GM21737 (cell line): Measurements from ENCODE around the gene RIC8B.
"Not testable (repeated sequence)": the region's sequence is repeated elsewhere in the genome, so short reads cannot be mapped to it uniquely, and the experiment has no call there.

Experiments used
- ATAC-seq: cut with Tn5 transposase; IDR thresholded peaks from one replicate; pipeline ENCODE4 v1.9.1; 2021; ENCODE audit warnings: mild to moderate bottlenecking, moderate library complexity; ENCODE audit not compliant: unreplicated experiment

Gene RIC8B

DNA sequence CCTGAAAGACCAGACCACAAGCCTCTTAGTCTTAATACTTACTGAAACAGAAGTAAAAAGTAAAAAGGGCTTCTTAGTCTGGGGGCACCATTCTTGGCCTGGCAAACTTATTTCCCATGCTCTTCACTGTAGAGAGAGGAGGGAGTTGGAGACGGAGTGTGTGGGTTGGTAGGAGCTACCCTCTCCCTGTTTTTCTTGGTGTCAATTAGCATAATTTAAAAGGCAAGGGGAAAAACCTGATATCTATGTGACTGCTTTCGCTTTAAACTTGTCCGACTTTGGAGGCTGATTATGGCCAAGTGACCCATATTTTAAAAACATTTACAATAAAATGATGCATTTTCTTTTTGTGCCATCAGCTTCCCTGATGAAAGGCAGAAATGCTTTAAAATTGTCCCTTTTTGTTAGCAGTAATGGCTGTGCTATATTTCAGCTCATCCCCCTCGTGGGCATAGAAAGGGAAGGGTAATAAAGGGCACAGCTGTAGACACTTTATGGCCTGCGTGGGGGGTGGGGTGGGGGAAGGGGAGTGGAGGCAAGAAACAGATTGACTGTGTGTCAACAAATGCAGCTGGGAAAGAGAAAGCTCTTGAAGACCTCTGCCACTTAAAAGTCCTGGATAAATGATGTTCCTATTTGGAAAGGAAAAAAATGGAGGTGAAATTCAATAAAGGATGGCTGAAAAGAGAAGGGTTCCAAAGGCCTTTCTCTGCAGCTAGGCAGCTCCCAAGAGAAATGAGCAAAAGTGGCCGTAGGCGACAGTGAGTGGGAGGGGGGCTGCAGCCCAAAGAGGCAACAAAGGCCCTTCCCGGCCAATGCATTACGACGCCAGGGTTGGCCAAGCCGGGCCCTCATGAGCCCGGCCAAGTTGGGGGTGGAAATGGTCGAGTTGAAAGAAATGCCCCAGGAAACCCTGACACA, 123.8 kb downstream of the RIC8B start:
- no peak for ATAC-seq

DNA sequence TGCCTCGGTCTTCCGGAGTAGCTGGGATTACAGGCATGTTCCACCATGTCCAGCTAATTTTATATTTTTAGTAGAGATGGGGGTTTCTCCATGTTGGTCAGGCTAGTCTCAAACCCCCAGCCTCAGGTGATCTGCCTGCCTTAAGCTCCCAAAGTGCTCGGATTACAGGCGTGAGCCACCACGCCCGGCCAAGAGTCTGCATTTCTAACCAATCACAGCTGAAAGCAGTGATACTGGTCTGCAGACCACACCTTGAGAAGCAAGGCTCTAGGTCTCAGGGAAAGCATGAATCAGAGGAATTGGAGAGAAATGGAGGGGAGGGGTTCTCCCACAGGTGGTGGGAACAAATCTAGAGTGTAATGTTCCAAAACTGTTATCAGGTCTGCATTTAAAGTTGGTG, 126.1 kb downstream of the RIC8B start:
- no peak for ATAC-seq

DNA sequence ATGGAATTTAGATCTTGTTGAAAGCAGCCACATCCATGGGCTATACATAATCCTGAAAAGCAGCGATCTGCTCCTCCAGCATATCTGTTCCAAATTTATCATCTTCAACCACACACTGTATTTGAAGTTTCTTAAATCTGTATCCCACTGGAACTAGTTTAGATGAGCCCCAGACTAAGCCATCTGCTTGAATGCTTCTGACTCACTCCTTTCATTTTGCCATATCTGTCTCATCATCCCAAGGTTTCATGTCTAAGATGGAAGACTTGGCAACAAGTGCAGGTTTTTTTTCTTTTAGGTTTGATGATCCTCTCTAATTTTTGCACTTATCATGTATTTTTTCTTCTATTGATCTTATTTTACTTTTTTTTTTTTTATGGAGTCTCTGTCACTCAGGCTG, 126.8 kb downstream of the RIC8B start:
- ATAC-seq = no peak

DNA sequence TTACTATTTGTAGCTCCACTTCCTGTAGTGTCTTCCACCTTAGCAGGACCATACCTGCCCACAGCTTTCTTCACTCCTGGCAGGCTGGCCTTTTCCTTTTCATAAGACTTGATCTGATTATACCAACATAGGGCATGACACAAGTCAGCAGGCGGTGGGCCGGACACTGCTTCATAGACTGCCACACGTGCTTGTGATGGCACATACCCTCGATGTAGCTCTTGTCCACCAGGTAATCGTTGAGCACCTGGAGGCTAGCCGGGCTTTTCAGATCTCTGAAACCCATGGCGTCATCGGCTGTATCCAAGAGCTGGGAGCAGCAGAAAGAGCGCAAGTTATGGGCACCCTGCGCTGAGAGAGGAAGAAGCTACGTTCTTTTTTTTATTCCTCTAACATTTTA, 127.6 kb downstream of the RIC8B start:
- ATAC-seq = no peak

DNA sequence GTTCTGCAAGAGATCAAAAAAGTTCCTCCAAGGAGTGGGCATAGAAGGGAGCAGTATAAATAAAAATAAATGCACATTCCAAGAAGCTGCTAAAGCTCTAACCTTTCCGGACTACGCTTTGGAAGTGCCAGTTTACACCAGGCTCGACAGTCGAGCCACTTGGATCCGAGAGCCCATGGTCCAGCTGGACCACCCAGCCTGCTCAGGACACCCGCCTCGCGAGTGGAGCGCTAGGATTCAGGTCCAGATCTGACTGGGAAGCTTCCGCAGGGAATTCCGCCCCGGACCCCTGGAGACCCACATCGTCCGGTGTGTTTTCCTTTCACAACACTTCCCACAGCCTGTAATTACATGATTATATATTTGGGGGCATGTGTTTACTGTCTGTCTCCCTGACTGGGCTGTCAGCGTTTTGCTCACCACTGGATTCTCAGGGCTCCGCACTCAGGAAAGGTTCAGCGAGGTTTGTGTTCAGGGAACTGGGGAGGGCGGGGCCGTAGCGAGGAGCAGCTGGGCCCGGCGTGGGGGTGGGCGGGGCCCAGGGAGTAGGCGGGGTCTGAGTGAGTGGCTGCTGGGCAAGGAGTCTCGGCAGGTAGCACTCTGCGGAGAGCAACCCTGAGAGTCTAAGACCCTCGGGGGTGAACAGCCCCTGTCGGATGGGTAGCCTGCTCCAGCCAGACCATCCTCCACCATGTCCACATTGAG, 128.9 kb downstream of the RIC8B start:
- no peak for ATAC-seq

DNA sequence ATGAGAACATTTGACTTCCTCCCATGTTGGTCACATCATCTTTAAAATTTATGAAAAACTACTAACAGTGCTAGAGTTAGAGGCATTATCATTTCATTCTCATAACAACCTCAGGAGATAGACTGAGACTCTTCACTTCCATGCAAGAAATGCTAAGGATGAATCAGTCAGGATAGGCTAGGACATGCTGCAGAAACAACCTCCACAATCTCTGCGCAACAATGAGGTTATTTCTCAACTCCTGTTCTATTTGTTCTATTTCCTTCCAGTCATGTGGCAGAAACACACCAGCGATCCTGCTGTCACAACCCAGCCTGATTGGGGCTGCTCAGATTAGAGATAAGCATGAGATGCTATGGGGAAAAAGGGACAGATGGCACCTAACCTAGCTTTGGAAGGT, 132.2 kb downstream of the RIC8B start:
- ATAC-seq = no peak

DNA sequence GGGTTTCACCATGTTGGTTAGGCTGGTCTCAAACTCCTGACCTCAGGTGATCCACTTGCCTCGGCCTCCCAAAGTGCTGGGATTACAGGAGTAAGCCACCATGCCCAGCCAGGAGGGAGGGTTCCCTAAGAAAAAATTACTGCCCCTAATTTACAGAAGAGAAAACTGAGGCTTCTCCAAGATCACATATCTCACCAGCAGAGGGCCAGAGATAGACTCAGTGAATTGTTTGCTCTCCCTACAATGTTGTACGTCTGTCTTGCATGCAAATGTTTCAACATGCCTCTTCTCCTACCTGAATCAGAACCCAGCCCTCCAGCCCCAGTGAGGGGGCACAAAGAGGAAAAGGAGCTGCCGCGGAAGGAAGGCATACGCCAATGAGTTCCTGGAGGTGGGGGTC, 132.9 kb downstream of the RIC8B start:
- ATAC-seq = no peak

DNA sequence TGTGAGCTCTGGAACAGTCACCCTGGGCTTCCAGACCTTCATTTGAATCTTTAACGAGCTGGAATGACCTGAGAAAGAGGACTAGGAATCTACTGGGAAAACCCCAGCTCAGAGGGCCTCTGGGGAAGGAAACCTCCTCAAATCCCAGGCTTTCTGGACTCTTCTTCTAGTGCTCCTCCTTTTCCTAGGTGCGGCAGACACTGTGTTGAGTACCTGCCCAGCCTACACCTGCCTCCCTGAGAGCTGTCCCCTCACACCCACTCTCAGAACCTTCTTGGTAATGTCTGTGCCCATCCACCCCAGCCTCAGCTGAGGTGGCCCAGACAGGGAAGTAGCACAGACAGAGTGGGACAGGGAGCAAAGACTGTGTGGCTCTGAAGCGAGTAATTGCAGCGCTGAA, 133.4 kb downstream of the RIC8B start:
- no peak for ATAC-seq

DNA sequence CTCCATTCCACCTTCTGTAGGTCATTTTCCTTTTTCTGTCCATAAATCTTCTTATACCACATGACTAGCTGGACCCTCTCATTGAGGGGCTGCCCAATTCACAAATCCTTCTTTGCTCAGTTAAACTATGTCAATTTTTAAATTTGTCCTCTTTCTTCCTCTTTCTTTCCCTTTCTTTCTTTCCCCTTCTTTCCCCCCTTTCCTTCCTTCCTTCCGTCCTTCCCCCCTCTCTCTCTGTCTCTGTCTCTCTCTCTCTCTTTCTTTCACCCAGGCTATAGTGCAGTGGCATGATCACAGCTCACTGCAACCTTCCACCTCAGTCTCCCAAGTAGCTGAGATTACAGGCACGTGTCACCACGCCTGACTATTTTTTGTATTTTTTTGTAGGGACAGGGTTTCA, 134.1 kb downstream of the RIC8B start:
- ATAC-seq = no peak

DNA sequence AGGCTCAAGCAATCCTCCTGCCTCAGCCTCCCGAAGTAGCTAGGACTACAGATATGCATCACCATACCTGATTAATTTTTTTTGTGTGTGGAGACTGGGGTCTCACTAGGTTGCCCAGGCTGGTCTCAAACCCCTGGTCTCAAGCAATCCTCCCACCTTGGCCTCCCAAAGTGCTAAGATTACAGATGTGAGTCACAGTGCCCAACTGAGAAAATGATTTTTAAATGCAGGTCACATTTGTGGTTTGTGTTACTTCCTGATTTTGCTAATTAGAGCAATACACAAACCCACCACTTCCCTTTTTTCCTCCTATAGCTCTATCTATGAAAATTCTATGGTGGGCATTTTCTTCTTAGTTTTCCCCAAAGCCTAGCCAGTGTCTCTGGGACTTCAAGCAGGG, 135.7 kb downstream of the RIC8B start:
- no peak for ATAC-seq

DNA sequence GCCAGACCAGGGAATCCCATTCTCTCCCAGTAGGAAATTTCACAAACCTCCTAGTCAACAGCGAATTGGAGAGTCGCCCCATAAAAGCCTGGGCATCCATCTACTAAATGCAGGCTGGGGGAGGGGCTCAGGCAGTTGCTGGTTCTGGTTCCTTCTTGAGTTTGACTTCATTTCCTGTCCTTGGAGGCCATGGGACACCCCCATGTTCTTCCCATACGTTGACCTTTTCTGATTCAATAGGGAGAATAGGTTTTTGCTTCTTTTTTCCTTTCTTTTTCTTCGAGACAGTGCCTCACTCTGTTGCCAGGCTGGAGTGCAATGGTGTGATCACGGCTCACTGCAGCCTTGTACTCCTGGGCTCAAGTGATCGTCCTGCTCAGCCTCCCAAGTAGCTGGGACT, 137.1 kb downstream of the RIC8B start:
- no peak for ATAC-seq

DNA sequence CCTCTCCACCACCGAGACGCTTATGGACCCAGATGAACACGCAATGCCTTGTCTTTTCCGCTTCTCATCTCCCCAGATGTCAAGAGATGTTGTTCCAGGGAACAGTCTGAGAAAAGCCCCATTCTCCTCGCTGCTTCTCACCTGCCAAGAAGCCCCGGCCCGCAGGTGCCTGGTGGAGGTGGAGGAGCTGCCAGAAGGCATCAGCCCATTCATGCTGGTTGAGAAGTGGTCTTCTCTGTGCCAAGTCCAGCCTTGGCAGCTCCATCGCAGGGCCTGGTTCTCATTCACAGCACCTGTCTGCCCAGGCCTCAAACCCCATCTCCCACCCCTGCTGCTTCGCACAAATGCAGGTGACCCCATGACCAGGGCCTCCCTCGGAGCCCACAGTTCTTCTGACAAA, 139.0 kb downstream of the RIC8B start:
- no peak for ATAC-seq

DNA sequence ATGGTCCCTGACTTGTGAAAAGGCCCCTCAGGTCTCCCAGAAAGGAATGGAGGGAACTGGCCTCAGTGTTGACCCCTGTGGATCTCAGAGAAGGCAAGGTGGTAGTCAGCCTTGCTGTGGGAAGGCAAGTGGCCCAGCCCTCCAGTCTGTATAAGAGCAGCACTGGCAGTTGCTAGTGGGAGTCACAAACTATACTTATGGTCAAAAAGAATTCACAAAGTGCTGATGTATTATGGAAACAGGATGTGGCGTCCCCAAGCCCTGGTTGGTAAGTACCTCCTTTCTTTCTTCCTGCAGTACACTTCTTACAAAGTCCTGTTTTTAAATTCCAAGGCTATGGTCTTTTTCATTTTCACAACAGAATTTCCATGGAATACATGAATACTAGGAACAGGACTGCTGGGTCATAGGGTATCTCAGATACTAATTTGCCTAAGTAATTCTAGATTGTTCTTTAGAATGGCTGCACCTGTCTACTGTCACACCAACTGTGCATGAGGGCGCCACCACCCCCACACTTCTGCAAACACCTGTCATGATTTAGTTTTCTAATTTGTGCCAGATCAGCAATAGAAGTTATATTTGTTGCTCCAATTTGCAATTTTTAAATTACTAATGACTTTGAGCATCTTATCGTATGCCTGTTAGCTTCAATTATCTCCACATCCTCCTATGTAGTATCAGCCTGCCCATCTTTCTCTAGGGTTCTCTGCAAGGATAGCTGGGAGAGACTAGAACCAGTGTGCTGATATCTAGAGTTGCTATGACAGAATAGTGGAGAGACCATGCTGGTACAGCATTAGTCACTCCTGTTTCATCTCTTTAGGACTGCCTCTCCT, 140.5 kb downstream of the RIC8B start:
- no peak for ATAC-seq

DNA sequence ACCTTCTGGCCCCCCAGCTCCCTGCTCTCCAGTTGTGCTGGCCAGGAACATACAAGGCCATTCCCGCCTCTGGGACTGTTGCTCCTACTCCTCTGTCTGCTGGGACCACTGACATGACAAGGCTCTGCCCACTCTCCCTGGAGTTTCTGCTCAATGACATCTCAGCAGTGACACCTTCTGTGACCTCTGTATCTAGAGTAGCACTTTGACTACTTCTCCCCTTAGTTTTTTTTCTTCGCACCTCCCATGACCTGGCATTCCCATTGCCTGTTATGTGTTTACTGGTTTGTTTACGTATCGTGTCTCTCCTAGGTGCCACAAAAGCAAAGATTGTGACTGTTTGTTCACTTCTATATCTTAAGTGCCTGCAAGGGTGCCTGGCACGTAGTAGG, 141.1 kb downstream of the RIC8B start:
- ATAC-seq = no peak

DNA sequence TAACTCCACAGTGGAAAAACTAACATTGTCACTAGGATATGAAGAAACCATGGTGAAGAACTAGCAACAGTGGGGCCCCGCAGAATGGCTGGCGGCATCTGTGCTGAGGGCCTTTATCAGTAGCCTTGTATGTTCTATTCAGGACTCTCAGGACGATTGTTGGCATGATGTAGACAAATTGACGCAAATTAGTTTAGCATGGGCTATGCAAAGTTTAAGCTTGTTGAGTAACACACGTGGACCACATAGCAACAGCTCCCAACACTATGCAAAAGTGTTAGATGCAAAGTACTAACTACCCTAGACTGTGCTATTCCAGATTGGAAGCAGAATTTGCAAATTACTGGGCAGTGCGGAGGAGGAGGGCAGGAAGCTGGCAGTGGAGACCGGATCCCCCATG, 143.0 kb downstream of the RIC8B start:
- no peak for ATAC-seq

DNA sequence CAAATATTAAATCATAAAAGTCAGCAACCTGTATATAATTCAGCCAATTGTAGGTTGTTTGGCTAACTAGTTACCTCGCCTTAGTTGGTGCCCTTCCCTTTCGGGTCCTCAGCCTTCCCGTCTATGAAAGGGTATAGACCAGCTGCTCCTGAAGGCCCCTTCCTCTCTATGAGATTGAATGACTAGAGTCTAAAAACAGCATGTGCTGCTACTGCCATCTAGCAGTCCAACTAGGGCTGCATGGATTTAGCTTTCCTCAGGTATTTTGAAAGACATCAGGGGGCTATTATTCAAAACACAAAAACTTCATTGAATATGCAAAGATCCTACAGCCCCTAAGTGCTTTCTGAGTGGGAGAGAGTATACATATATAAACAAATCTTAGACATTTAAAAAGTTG, 144.3 kb downstream of the RIC8B start:
- no peak for ATAC-seq

DNA sequence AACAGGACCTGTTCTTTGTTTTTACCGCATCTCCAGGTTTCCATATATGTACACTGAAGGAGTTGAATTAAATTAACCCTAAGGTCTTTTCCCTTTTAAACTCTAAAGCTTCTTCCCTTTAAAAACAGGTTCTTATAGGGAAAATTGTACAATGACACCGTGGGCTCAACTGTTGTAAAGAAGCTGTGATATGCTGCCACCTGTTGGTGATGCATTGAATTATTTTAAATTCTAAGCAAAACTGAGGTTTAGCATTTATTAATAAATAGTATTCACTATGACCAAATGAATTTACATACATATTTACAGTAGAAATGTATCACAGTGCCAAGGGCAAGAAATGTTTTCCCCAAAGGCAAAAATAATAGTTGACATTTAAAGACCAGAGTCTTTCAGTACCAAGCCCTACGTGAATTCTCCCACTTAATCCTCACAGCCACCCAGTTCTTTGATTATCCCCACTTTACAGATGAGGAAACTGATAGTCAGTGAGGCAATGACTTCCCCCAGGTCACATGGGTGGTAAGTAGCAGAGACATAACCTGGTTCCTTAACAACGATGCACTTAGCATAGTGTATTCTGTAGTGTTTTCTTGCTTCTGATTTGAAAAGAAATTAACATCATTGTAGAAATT, 145.5 kb downstream of the RIC8B start:
- ATAC-seq = no peak

DNA sequence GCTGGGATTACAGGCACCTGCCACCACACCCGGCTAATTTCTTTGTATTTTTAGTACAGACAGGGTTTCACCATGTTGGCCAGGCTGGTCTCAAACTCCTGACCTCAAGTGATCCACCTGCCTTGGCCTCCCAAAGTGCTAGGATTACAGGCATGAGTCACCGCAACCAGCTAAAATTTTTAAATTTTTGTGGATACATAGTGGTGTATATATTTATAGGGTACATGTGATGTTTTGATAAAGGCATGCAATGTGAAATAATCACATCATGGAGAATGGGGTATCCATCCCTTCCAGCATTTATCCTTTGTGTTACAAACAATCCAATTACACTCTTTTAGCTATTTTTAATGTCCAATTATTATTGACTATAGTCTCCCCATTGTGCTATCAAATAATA, 147.5 kb downstream of the RIC8B start:
- ATAC-seq = not testable (repeated sequence)

DNA sequence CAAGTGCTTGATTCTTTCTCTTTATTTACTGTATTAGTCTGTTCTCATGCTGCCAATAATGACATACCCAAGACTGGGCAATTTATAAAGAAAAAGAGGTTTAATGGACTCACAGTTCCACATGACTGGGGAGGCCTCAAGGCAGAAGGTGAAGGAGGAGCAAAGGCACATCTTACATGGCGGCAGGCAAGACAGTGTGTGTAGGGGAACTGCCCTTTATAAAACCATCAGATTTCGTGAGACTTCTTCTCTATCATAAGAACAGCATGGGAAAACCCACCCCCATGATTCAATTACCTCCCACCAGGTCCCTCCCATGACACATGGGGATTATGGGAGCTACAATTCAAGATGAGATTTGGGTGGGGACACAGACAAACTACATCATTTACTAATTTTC, 149.1 kb downstream of the RIC8B start:
- not testable (repeated sequence) for ATAC-seq

DNA sequence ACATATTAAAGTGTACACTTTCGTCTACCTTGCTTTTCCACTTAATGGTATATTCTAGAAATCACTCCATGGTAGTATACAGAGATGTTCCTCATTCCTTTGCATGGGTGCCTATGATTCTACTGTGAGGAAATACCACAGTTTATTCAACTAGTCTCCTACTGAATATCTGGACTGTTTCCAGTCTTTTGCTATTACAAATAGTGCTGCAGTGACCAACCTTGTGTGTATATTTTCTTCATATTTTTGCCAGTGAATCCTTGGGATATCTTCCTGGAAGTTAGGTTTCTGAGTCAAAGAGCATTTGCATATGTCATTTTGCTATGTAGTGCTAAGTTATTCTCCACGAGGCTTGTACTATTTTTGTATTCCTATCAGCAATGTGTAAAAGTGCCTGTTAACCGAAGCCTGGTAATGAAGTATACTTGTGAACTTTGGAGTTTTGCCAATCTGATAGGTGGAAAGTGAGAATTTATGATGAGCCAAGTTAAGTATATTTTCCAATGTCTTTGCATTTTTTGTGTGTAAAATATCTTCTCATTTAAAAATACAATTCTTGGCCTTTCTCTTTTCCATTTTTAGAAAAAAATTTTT, 149.9 kb downstream of the RIC8B start:
- no peak for ATAC-seq

DNA sequence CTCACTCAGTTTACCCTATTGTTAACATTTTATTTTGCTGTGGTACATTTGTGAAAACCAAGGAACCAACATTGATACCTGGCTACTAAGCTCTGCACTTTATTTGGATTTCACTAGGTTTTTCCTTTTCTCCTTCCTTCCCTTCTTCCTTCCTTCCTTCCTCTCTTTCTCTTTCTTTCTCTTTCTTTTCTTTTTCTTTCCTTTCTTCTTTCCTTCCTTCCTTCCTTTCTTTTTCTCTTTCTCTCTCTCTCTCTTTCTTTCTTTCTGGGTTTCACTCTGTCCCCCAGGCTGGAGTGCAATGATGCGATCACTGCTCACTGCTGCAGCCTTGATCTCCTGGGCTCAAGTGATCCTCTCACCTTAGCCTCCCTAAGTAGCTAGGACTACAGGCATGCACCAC, 152.2 kb downstream of the RIC8B start:
- ATAC-seq = no peak
